GM19467 (cell line): ENCODE data around the gene DGKH.
"Not testable (repeated sequence)": the region's sequence is repeated elsewhere in the genome, so short reads cannot be mapped to it uniquely, and the experiment has no call there.

Experiments used
- ATAC-seq: cut with Tn5 transposase; IDR thresholded peaks from one replicate; pipeline ENCODE4 v1.9.1; 2021; ENCODE audit warnings: mild to moderate bottlenecking, moderate library complexity; ENCODE audit not compliant: unreplicated experiment

The DGKH gene

DNA sequence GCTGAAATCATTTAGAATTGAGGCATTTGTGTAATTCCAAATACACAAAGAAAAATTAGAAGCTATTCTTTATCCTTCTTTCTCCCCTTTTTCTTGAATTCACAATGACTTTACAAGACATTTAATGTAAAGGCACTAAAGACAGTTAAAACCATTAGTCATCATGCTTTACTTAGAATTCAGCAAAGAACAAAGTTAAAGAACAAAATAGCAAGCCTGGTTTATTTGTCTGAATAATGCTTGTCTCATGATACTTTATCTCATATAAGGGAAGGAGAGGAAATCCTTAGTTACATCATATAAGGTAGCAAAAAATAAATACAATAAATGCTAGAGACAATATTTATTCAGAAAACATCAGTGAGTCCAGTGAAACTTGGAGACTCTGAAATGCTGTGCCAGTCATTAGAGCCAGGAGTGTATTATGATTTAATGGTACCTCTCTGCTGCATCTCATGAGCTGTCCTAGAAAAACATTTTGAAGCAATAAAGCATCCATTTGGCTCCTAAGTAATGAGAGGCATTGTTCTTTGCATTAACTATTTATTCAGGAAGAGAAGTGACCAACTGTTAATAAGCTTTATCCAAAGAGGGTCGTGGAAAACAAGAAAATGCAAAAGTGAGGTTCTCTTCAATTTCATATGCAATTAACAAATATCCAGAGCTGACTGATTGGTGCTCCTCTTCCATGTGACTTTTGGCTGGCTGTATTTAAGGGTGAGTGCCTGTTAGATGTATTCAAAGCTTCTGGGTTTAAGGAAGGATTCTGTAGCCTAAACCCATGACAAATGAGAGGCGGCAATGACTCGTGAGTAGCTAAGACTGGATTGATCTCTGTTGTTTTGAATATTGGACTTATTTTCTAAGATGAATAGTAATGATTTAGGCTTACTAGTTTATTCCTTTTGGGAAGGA is 105.0 kb downstream of the DGKH start:
- no peak for ATAC-seq

DNA sequence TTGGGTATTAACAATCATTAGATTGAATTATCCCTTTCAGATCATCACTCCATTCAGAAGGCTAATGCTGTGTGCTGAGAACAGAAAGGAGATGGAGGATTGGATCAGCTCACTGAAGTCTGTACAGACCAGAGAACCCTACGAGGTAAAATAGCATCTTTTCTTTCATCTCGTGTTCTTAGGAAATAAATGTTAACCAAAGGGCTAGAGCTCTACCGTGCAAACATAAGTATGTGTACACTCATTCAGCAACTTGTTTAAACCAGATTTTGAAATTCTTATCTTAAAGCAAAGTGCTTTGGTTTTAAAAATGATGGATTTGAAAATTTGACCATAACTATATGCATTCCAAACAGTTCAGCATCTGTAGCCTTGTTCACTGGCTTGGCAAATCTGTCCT is 106.8 kb downstream of the DGKH start:
- ATAC-seq: no peak

DNA sequence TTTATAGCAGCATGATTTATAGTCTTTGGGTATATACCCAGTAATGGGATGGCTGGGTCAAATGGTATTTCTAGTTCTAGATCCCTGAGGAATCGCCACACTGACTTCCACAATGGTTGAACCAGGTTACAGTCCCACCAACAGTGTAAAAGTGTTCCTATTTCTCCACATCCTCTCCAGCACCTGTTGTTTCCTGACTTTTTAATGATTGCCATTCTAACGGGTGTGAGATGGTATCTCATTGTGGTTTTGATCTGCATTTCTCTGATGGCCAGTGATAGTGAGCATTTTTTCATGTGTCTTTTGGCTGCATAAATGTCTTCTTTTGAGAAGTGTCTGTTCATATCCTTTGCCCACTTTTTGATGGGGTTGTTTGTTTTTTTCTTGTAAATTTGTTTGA is 114.9 kb downstream of the DGKH start:
- ATAC-seq: not testable (repeated sequence)

DNA sequence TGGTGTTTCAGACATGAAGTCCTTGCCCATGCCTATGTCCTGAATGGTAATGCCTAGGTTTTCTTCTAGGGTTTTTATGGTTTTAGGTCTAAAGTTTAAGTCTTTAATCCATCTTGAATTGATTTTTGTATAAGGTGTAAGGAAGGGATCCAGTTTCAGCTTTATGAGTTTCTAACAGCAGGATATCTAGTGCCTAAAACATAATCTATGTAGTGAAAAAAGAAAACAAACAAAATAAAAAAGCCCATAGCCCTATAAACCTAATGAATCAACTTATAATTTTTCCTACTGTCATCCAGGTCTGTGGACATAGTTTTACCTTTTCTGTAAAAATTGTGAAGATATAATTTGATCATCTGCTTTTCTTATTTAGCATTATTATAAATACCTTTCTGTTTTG is 115.5 kb downstream of the DGKH start:
- ATAC-seq: not testable (repeated sequence)

DNA sequence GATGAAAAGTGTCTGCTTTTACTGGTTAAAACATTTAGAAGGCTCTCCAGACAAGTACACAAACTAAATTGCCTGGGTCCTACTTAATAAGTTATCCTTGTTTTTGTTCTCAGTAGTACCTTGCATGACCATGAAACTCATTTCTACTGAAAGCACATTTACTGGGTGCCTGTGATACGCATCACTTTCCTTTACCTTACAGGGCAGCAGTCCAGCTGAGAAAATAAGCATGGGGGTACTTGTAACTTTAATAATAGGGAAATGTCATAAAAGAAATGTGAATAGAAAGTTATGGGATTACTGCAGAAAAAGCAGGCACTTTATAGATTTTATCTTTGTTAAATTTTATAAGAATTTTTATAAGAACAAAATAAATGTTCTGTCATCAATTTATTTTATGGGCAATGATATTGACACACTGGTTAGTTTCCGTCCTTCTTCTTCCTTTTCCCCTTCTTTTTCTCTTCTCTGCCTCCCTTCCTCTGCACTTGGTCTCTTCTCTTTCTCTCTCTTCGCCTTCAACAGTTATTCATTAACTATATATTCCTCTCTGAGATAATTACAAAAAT is 116.2 kb downstream of the DGKH start:
- ATAC-seq: no peak

DNA sequence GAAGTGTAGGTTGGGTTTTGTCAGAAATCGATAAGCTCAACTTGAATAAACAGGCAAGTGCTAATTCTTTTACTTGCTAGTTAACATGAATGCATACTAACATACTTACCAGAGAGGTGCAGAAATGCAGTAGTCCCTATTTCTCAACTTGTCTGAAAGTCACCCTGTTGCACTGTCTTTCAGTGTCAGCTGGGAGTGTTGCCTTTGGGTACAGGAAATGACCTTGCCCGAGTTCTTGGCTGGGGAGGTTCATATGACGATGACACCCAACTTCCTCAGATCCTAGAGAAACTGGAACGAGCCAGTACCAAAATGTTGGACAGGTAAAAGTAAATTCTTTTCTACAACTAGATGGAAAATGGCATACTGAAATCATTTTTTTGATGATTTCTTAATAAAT is 120.0 kb downstream of the DGKH start:
- ATAC-seq: no peak

DNA sequence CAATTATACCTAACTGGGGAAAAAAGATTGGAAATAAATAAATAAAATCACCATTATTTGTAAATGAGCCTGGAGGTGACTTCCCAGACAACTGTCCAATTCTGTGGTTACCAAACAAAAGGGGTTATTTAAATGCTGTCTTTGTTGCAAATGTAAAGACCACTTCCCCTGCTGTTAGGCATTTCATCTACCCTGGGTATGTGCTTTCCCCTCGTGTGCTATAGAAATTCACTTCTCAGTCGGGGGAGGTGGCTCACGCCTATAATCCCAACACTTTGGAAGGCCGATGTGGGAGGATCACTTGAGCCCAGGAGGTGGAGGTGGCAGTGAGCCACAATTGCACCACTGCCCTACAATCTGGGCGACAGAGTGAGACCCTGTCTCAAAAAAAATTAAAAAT is 121.6 kb downstream of the DGKH start:
- no peak for ATAC-seq

DNA sequence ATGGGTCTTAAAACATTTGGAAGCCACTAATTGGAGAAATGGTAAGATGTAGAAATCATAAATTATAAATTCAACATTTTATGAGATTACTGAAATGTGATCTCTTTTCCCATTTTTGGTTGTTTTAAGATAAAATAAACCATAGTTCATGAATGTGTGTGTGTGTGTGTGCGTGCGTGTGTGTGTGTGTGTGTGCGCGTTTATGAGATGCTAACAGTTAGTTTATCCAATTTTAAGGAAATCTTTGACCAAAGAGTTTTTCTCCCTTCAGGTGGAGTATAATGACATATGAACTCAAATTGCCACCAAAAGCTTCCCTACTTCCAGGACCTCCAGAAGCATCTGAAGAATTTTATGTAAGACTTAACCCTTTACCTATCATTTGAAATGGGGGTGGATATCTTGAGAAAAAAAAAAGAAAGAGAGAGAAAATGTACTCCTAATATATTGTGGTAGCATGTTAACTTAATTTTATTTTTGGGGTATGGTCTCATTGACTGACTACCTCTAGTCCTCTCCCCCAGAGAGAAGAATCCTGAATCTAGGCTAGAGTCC is 125.4 kb downstream of the DGKH start:
- ATAC-seq: no peak

DNA sequence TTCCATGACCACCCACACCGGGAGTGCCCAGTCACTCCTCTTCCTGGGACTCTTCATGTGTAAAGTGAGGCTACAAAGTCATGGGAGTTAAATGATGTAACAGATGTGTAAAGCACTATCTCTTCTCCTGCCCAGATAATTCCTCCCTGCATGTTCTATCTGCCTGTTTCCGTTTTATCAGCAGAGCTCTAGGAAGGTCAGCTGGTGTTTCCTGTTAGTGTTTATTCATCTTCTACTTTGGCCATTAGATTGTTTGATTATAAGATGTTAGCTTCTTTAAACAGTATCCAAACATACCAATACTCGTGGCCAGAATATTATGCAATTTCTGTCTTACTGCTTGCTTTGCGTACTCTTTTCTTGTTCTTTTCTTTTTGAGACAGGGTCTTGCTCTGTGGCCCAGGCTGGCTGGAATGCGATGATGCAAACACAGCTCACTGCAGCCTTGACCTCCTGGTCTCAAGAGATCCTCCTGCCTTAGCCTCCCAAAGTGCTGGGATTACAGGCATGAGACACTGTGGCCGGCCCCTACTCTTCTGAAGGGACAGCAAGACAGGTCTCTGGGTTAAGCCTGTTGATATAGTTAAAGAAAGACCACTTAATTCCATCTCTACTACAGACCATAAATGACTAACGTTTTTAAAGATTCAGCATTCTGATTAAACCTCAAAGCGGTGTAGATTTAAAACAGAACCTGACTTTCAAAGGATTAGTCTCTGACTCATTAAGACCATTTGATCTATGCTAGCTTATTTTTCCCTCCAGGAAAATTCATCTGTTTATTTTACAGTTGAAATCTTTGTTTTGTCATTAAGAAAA is 126.1 kb downstream of the DGKH start:
- ATAC-seq: no peak

DNA sequence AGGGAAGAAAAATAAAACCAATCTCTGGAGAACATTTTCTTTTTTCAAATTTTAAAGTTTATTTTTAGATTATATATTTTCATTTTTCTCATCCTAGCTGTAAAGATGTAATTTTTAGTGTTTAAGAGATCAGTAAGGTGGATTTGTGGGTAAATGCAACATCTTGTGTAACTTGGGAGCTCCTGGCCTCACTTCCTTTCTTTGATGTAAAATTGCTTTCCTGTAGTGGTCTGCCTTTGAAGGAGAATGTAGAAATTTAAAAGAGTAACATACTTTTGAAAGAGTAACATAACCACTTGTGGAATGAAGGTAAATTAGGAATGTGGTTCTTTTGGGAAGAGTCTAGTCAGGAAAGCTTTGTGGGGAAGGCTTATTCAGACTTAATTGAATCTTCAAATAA is 127.8 kb downstream of the DGKH start:
- no peak for ATAC-seq

DNA sequence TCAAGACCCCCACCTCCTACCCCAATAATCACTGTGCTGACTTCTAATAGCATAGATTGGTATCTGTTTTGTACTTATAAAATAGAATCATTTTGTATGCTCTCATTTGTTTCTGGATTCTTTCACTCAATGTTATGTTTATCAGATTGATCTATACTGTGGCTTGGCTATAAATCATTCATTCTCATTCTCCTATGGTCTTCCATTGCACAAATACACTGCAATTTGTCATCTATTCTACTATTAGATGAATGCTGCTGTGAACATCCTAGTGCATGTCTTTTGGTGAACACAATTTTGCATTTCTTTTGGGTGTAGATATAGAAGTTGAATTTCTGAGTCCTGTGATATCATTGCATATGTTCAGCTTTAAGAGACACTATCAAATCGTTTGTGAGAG is 128.7 kb downstream of the DGKH start:
- no peak for ATAC-seq

DNA sequence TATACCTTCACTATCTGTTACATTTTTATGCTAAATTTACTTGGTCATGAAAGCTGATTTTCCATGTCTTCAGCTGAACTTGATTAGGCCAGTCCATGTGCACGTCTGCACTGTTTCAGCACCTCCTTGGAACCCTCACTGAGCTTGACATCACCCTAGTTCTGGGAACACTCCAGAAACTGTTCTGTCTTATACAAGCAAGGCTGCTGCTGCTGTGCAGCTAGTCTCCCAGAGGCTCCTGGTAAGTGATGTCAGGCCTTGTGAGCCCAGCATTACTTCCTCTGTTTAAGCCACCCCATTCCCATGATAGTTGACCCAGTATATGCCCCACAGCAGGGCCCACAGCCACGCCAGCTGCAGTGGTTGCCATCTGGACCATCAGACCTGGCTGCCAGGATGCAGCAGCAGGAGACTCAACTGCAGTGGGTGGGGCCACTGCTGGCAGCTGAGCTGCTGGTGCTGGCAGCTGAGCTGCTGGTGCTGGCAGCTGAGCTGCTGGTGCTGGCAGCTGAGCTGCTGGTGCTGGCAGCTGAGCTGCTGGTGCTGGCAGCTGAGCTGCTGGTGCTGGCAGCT is 133.0 kb downstream of the DGKH start:
- ATAC-seq: no peak

DNA sequence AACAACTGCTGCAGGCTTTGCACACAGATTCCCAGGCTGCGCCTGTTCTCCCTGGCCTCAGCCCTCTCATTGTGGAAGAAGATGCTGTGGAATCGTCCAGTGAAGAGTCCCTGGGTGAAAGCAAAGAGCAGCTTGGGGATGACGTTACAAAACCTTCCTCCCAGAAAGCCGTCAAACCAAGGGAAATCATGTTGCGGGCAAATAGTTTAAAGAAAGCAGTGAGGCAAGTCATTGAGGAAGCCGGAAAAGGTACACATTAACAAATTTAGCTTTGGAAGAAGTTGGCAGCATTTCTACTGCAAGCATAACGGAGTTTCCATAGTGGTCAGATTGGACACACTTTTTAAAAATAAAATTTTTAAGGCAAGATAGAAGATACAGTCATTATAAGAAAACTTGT is 140.6 kb downstream of the DGKH start:
- ATAC-seq: no peak

DNA sequence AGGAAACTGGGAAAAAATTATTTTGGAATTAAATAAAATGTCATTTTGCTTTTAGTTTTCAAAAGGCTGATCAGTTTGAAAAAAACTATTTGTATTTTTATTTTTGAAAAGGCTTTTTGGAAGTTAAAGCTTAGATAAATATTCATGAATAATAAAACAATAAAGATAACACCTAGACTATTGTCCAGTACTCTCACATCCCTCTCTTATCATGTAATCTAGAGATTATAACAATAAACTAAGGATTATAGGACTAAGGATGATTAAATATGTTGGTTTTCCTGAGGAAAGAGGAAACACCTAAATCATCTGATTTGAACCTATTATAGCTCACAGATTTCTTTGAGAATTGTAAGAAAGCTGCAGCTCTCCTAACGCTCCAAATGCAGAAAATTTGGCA is 142.1 kb downstream of the DGKH start:
- no peak for ATAC-seq

DNA sequence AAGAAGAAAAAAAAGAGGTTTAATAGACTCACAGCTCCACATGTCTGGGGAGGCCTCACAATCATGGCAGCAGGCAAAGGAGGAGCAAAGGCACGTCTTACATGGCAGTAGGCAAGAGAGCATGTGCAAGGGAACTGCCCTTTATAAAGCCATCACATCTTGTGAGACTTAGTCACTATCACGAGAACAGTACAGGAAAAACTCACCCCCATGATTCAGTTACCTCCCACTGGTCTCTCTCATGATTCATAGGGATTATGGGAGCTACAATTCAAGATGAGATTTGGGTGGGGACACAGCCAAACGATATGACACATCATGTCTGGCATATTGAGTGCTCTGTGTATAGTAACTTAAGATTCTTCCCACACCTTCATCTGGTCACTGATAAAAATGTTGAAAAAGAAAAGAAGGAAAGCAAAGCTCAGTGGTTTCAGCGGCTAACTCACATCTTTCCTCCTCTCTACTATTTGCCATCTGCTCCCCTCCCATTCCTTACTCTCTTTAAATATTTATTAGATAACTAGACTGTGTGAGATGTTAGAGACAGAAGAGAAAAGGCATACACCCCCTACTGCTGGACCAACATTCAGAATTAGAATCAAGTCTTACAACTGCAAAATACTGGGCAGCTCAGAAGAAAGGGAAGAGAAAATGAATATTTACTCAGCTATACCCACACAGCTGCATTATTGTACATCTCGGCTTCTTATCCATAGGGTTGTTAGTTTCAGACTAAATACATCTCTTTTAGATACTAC is 163.4 kb downstream of the DGKH start:
- ATAC-seq: no peak

DNA sequence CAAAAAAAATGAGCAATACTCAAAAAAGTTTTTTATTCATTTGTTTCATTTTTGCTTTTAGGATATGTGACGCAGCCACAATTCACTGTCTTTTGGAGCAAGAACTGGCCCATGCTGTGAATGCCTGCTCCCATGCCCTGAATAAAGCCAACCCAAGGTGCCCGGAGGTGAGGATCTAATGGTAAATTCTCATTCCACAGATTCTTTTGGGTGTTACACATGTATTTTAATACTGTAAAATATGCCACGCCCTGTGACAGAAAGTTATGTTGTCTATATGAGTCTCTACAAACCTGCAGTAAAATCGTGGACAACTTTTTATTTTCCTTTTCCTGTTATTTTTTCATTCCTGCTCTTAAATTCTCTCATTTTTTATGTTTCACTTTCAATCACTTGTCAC is 166.0 kb downstream of the DGKH start:
- ATAC-seq: no peak

DNA sequence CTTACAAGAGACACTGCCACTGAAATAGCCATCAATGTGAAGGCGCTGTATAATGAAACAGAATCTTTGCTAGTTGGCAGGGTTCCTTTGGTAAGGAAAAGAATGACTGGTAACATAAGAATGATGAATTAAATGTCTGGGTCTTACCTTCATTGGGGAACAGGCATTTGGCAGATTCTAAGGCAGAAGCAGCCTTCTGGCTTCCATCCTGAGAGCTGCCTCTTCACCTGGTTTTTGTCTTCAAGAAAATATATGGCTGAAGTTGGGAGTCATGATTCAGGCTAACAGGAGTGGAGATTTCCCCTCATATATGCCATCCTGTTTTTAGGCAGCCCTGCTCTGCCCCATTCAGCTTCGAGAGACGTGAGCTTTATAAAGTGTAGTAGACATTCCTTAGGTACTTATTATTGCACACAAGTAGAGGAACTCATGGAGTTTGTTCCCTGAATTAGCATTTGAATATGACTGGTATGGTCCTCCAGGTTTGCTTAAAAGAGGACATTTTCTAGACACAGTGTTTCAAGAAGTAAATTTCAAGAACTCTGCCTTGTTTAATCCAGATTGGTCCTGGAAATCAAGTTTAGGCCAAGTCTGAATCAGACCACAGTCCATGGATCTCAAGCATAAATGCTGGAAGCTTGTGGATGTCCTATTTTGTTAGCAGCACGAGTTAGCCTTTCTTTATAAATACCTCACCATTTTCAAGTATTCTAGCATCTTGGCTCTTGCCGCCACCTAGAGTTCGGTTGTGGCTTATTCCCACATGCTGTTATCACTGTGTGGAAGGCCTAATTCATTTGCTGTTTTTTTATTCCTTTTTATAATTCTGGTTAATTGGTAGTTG is 167.4 kb downstream of the DGKH start:
- no peak for ATAC-seq

DNA sequence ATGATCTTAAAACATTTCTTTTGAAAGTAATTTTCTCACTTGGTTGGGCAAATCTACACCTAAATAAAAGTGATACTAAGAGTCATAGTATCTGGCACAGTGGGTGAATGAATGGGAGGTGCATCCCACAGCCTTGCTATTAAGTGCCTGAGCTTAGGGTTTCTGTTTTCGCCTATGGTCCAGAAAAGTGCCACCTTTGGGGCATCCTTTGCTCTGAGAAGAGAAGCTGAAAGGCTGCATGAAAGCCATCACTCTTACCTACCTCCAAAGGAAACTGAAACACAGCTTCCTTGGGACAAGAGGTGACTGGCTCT is 167.9 kb downstream of the DGKH start:
- no peak for ATAC-seq

DNA sequence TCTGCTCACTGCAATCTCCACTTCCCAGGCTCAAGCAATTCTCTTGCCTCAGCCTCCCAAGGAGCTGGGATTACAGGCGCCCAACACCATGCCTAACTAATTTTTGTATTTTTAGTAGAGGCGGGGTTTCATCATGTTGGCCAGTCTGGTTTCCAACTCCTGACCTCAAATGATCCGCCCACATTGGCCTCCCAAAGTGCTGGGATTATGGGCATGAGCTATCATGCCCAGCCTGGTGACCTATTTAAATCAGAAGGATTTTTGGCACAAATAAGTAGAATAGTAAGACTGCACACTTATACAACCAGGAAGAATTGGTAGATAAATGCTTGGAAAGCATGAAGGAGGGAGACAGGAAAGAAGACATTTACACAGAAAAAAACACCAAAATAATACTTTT is 170.1 kb downstream of the DGKH start:
- no peak for ATAC-seq

DNA sequence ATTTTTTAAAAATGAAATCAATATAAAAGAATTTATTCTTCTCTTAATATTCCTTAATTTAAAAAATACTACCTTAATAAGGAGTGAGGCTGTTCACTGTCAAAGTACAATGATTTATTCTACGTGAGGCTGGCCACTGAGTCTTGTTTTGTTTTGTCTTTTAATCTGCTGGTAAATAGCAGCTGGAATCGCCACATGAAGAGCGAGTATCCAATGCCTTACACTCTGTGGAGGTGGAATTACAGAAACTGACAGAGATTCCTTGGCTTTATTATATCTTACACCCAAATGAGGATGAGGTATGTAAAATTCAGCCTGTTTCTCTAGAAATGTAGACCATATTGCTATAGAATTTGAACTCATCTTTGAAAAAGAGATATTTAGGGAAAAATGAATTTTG is 170.6 kb downstream of the DGKH start:
- ATAC-seq: no peak
